MM.1S (cell line): ENCODE measurements around the gene SHD.

ENCODE experiments used
- CTCF ChIP-seq: fragments of 300-600 bp; sonication (generic); IDR thresholded peaks from 2 replicates; pipeline ENCODE4 v1.5.1; 2016; ENCODE audit warnings: antibody characterized with exemption, low read length, mixed read lengths
- EZH2 ChIP-seq: fragments of 300-600 bp; sonication (generic); optimal IDR thresholded peaks from 2 replicates; pipeline ENCODE3; 2017; ENCODE audit warnings: low read depth, mild to moderate bottlenecking, antibody characterized with exemption, low read length, mixed read lengths
- EZH2phosphoT487 ChIP-seq: fragments of 300-600 bp; sonication (generic); IDR thresholded peaks from 2 replicates; pipeline ENCODE4 v1.6.1; 2018; ENCODE audit warnings: antibody characterized with exemption, low read length

GRCh38 chr19:4298810-4299550 is 19.9 kb downstream of the SHD start:
- TF ChIP-seq CTCF = no peak
- TF ChIP-seq EZH2 = no peak
- no peak for TF ChIP-seq EZH2phosphoT487
